ENCODE results near the gene SULT4A1. TPM values are rescaled to one million over a fixed set of nuclear protein-coding genes. Genes with fewer than 3 reads are reported as not detected.

SULT4A1 gene
- total RNA-seq, 4 donors from 2014 or later: 1.0 to 1.3 (median 1.3) TPM

DNA sequence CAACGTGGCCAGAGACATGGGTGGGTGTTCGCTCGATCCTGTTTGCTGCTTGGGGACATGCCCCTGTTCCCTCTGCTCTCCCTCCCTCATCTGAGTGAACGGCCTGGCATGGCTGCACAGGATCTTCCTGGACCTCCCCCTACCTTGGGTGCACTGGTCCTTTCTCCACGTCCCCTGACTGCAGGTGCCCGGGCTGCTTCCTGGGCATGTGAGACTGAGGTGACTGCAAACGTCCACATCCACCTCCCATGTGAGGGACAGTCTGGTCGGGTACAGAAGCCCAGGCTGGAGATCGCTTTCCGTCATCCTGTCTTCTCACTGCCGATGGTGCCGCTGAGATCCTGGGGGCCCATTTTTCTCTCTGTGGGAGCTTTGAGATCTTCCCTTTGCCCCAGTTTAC, 11.8 kb downstream of the SULT4A1 start:
- 83% methylated on average over 10 of the region's 12 CpGs for WGBS
- no peaks in the 10 kb centered on the region for H3K4me1 ChIP-seq
- no peak overlapping the region for H3K4me3 ChIP-seq
- intact Hi-C loops (cut with DNase I): no loop called here
- no peaks in the 10 kb centered on the region for H3K36me3 ChIP-seq
- peaks cover 0 to 82% (median 0%) of the 10 kb centered on the region in 4 donors for H3K27me3 ChIP-seq
- H3K27ac ChIP-seq (replicated peaks in 1 of 4): no peak overlapping the region
- no peak for DNase-seq (ENCODE audit: extremely low spot score)
- H3K9me3 ChIP-seq: no peaks in the 10 kb centered on the region
- TF ChIP-seq, protein P1, sequence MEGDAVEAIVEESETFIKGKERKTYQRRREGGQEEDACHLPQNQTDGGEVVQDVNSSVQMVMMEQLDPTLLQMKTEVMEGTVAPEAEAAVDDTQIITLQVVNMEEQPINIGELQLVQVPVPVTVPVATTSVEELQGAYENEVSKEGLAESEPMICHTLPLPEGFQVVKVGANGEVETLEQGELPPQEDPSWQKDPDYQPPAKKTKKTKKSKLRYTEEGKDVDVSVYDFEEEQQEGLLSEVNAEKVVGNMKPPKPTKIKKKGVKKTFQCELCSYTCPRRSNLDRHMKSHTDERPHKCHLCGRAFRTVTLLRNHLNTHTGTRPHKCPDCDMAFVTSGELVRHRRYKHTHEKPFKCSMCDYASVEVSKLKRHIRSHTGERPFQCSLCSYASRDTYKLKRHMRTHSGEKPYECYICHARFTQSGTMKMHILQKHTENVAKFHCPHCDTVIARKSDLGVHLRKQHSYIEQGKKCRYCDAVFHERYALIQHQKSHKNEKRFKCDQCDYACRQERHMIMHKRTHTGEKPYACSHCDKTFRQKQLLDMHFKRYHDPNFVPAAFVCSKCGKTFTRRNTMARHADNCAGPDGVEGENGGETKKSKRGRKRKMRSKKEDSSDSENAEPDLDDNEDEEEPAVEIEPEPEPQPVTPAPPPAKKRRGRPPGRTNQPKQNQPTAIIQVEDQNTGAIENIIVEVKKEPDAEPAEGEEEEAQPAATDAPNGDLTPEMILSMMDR (IDR thresholded peaks at IDR 0.05): no peak
- TF ChIP-seq POLR2A (IDR thresholded peaks at IDR 0.05; ENCODE audit: low read depth): no peak
- no peak for TF ChIP-seq EP300 (IDR thresholded peaks at IDR 0.05)
- no peak for TF ChIP-seq POLR2AphosphoS5 (IDR thresholded peaks at IDR 0.05)

DNA sequence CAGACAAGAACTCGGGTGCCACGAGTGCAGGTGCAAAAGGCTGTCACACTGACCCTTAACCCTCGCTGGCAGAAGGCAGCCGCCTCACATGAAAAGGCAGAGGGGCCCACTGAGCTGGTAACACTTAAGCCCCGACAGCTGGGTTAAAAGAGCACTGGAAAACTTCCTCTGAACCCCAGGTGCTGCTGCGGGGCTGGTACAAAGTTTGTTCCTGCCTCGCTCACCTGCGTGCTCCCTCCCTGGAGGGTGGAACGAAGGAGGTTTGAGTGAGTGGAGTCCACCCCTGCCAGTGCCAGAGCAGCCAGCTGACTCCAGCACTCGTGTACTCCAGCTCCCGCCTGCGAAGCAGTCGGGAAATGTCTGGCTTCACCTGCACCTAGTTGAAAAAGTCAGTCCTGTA, 12.6 kb downstream of the SULT4A1 start:
- 91% methylated on average over 10 of the region's 13 CpGs for WGBS
- Histone ChIP-seq H3K4me1 (no peaks in the 10 kb centered on the region), H3K27ac (replicated peaks in 1 of 4) (no peak overlapping the region), H3K27me3 (peaks cover 0 to 83% (median 0%) of the 10 kb centered on the region in 4 donors), H3K4me3 (no peak overlapping the region), H3K36me3 (no peaks in the 10 kb centered on the region), H3K9me3 (no peaks in the 10 kb centered on the region)
- no peak for DNase-seq (ENCODE audit: extremely low spot score)
- intact Hi-C loops (cut with DNase I): no loop called here
- TF ChIP-seq, protein P1 (IDR thresholded peaks at IDR 0.05): no peak
- TF ChIP-seq POLR2A (IDR thresholded peaks at IDR 0.05; ENCODE audit: low read depth): no peak
- TF ChIP-seq POLR2AphosphoS5 (IDR thresholded peaks at IDR 0.05): no peak
- no peak for TF ChIP-seq EP300 (IDR thresholded peaks at IDR 0.05)

DNA sequence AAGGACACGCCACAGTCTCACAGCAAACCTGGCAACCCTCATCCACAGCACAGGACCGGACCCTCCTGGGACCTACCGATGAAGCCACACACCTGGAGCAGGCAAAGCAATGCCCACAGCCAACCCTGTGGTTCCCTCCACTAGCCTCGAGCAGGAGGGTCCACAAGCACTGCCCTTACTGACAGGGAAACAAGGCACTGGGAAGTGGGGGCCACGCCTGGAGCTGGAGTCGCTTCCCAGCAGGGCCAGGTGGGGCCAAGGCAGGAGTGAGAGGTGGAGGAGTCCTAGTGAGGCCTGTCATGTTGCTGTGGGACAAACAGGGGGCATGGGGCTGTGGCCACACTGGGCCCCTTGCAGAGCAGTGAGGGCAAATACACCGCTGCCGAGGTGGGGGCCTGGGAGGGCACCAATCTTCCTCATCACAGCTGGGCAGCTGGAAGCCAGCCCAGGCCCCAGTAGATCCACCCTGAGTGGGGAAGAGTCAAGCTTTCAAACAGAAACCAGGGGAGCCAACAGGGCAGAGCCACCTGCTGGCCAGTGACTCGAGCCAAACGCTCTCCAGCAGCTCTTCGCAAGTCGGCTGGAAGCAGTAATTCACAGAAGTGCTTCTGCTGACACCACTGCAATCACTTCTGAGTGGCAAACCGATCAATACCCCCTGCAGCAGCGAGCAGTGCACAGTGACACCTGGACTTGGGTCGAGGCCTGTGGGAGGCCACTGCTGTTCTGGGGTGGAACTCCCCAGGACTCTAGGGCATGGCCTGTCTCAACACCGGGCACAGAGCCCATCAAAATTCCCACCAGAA, 13.7 kb downstream of the SULT4A1 start:
- no peak for DNase-seq (ENCODE audit: extremely low spot score)
- intact Hi-C loops (cut with DNase I): no loop called here
- no peak overlapping the region for H3K4me3 ChIP-seq
- H3K36me3 ChIP-seq: no peaks in the 10 kb centered on the region
- peaks cover 0 to 74% (median 0%) of the 10 kb centered on the region in 4 donors for H3K27me3 ChIP-seq
- no peaks in the 10 kb centered on the region for H3K4me1 ChIP-seq
- no peaks in the 10 kb centered on the region for H3K9me3 ChIP-seq
- no peak overlapping the region for H3K27ac ChIP-seq (replicated peaks in 1 of 4)
- 55% methylated on average over 11 of the region's 16 CpGs for WGBS
- TF ChIP-seq, protein P1 (IDR thresholded peaks at IDR 0.05): no peak

DNA sequence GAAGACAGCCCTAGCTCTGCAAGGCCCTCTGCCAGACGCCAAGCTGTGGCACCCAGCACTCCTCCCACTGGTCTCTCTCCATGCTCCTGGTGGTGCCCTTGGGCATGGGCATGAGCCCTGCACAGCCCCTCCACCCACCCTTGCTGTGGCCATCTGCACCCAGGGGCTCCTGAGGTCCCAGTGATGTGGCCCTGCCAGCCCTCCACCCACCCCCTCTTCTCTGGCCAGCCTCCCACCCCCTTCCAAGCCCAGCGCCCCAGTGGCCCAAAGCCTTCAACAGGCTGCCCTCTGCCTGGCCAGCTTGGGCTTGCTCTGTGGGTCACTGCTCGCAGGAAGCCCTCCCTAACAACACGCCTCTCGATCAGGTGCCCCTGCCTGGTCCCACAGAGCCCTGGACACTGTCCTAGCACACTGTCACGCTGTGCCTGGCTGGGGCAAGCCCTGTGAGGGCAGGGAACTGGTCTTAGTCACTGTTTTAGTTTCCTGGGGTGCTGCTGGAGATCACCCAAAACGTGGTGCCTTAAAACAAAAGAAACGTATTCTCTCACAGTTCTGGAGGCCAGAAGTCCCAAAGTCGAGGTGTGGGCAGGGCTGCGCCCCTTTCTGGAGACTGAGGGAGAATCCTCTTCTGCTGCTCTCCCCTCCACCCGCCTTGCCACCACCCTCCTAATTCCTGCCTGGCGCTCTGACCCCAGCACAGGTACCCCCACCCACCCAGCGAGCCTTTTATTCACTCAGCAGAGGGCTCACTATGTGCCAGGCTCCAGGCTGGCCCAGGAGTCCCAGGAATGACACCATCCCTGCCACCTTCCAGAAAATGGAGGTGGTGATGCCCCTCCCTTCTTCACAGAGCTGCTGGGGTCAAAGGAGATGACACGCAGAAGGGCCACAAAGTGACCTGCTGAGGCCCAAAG, 14.7 kb downstream of the SULT4A1 start:
- TF ChIP-seq EP300 (IDR thresholded peaks at IDR 0.05) (no peak), POLR2AphosphoS5 (IDR thresholded peaks at IDR 0.05) (no peak), POLR2A (IDR thresholded peaks at IDR 0.05; ENCODE audit: low read depth) (no peak)
- TF ChIP-seq, protein P1 (IDR thresholded peaks at IDR 0.05): no peak
- Histone ChIP-seq H3K27ac (replicated peaks in 1 of 4) (no peak overlapping the region), H3K27me3 (peaks cover 0 to 67% (median 0%) of the 10 kb centered on the region in 4 donors), H3K9me3 (no peaks in the 10 kb centered on the region), H3K36me3 (no peaks in the 10 kb centered on the region), H3K4me3 (no peak overlapping the region), H3K4me1 (no peaks in the 10 kb centered on the region)
- intact Hi-C loops (cut with DNase I): no loop called here
- DNase-seq (ENCODE audit: extremely low spot score): no peak
- 88% methylated on average over 13 of the region's 14 CpGs for WGBS
